ENCODE measurements around the gene OR10G6.

Gene OR10G6

GRCh38 chr11:123976770-123977560 lies 18.0 kb downstream of the OR10G6 start:
- Histone ChIP-seq H3K9ac (ENCODE audit: low read depth, low read length, poor library complexity, severe bottlenecking) (no peak overlapping the region), H3K27me3 (ENCODE audit: insufficient read depth, low read length, poor library complexity, severe bottlenecking) (no peaks in the 10 kb centered on the region), H3K79me2 (ENCODE audit: insufficient read depth, low read length) (no peaks in the 10 kb centered on the region), H3K4me3 (ENCODE audit: low read length, poor library complexity, severe bottlenecking) (no peak overlapping the region), H3K4me2 (ENCODE audit: low read depth, low read length, poor library complexity, severe bottlenecking) (no peak overlapping the region), H4K20me1 (ENCODE audit: insufficient read depth, low read length, poor library complexity, severe bottlenecking) (no peaks in the 10 kb centered on the region), H3F3A (ENCODE audit: low read depth) (no peaks in the 10 kb centered on the region), H3K9me3 (ENCODE audit: insufficient read depth, low read depth, low read length) (no peaks in the 10 kb centered on the region), H3K4me1 (ENCODE audit: insufficient read depth, low read length, poor library complexity, severe bottlenecking) (no peaks in the 10 kb centered on the region), H2AFZ (ENCODE audit: low read length) (no peak overlapping the region), H3K36me3 (ENCODE audit: insufficient read depth, low read length) (no peaks in the 10 kb centered on the region), H3K9me2 (replicated peaks; ENCODE audit: low read depth, low read length) (no peaks in the 10 kb centered on the region)
- TF ChIP-seq EZH2phosphoT487 (IDR thresholded peaks at IDR 0.05; ENCODE audit: borderline replicate concordance): no peak
- no peak for TF ChIP-seq CTCF (conservative IDR thresholded peaks at IDR 0.05; ENCODE audit: low read length)

- Histone ChIP-seq H3K9me3 (ENCODE audit: insufficient read depth, low read depth, low read length) (no peaks in the 10 kb centered on the region), H3F3A (ENCODE audit: low read depth) (no peaks in the 10 kb centered on the region), H4K20me1 (ENCODE audit: insufficient read depth, low read length, poor library complexity, severe bottlenecking) (no peaks in the 10 kb centered on the region), H2AFZ (ENCODE audit: low read length) (no peak overlapping the region), H3K4me3 (ENCODE audit: low read length, poor library complexity, severe bottlenecking) (no peak overlapping the region), H3K4me2 (ENCODE audit: low read depth, low read length, poor library complexity, severe bottlenecking) (no peak overlapping the region), H3K27me3 (ENCODE audit: insufficient read depth, low read length, poor library complexity, severe bottlenecking) (no peaks in the 10 kb centered on the region), H3K9me2 (replicated peaks; ENCODE audit: low read depth, low read length) (no peaks in the 10 kb centered on the region), H3K9ac (ENCODE audit: low read depth, low read length, poor library complexity, severe bottlenecking) (no peak overlapping the region), H3K4me1 (ENCODE audit: insufficient read depth, low read length, poor library complexity, severe bottlenecking) (no peaks in the 10 kb centered on the region), H3K36me3 (ENCODE audit: insufficient read depth, low read length) (no peaks in the 10 kb centered on the region), H3K79me2 (ENCODE audit: insufficient read depth, low read length) (no peaks in the 10 kb centered on the region)
- TF ChIP-seq CTCF (conservative IDR thresholded peaks at IDR 0.05; ENCODE audit: low read length) (no peak), EZH2phosphoT487 (IDR thresholded peaks at IDR 0.05; ENCODE audit: borderline replicate concordance) (no peak)
Observed at GRCh38 chr11:123973816-123974215, 21.1 kb downstream of the OR10G6 start.

- Histone ChIP-seq H4K20me1 (ENCODE audit: insufficient read depth, low read length, poor library complexity, severe bottlenecking) (no peaks in the 10 kb centered on the region), H3F3A (ENCODE audit: low read depth) (no peaks in the 10 kb centered on the region), H3K36me3 (ENCODE audit: insufficient read depth, low read length) (no peaks in the 10 kb centered on the region), H3K9me2 (replicated peaks; ENCODE audit: low read depth, low read length) (no peaks in the 10 kb centered on the region), H3K9me3 (ENCODE audit: insufficient read depth, low read depth, low read length) (no peaks in the 10 kb centered on the region), H3K27me3 (ENCODE audit: insufficient read depth, low read length, poor library complexity, severe bottlenecking) (no peaks in the 10 kb centered on the region), H3K4me1 (ENCODE audit: insufficient read depth, low read length, poor library complexity, severe bottlenecking) (no peaks in the 10 kb centered on the region), H3K79me2 (ENCODE audit: insufficient read depth, low read length) (no peaks in the 10 kb centered on the region), H3K4me3 (ENCODE audit: low read length, poor library complexity, severe bottlenecking) (no peak overlapping the region), H2AFZ (ENCODE audit: low read length) (no peak overlapping the region), H3K9ac (ENCODE audit: low read depth, low read length, poor library complexity, severe bottlenecking) (no peak overlapping the region), H3K4me2 (ENCODE audit: low read depth, low read length, poor library complexity, severe bottlenecking) (no peak overlapping the region)
- TF ChIP-seq CTCF (conservative IDR thresholded peaks at IDR 0.05; ENCODE audit: low read length): no peak
- TF ChIP-seq EZH2phosphoT487 (IDR thresholded peaks at IDR 0.05; ENCODE audit: borderline replicate concordance): no peak
Observed at GRCh38 chr11:123956752-123957151, 38.2 kb downstream of the OR10G6 start.
